SU-DHL-6 (cell line): Measurements from ENCODE around the gene WNT4.

Experiments used
- H2AFZ ChIP-seq: fragments of 200-600 bp; sonication (generic); 2 replicates; pipeline ENCODE4 v1.6.1; 2014; ENCODE audit warnings: low read depth, mild to moderate bottlenecking, moderate library complexity, mixed read lengths, antibody characterized with exemption, low read length; ENCODE audit not compliant: severe bottlenecking
- H3F3A ChIP-seq: fragments of 200-600 bp; shearing (Covaris generic); 2 replicates; pipeline ENCODE4 v1.6.0; 2016; ENCODE audit warnings: antibody characterized with exemption, mild to moderate bottlenecking; ENCODE audit not compliant: insufficient read depth
- H3K27ac ChIP-seq: fragments of 200-600 bp; sonication (generic); 2 replicates; pipeline ENCODE4 v1.5.1; 2016; ENCODE audit warnings: low read depth, mild to moderate bottlenecking, low read length, moderate library complexity, mixed read lengths
- H3K27me3 ChIP-seq: fragments of 200-600 bp; sonication (generic), shearing (Covaris generic); 2 replicates; pipeline ENCODE4 v1.6.0; 2014; ENCODE audit warnings: mild to moderate bottlenecking, low read length
- H3K36me3 ChIP-seq: fragments of 200-600 bp; sonication (generic); 2 replicates; pipeline ENCODE4 v1.6.1; 2014; ENCODE audit warnings: mild to moderate bottlenecking, low read length, mixed read lengths
- H3K4me2 ChIP-seq: fragments of 300-600, 200-600 bp; shearing (Covaris generic), sonication (generic); 2 replicates; pipeline ENCODE4 v1.6.0; 2014; ENCODE audit warnings: low read length, low read depth, mild to moderate bottlenecking; ENCODE audit not compliant: poor library complexity, severe bottlenecking
- H3K4me3 ChIP-seq: fragments of 200-600 bp; sonication (generic); 2 replicates; pipeline ENCODE4 v1.5.1; 2014; ENCODE audit warnings: antibody characterized with exemption, low read length, mild to moderate bottlenecking, mixed read lengths; ENCODE audit not compliant: insufficient read depth, poor library complexity, severe bottlenecking
- H3K79me2 ChIP-seq: fragments of 200-600 bp; sonication (generic); 2 replicates; pipeline ENCODE4 v1.6.1; 2014; ENCODE audit warnings: mild to moderate bottlenecking, low read length, moderate library complexity; ENCODE audit not compliant: insufficient read depth
- H3K9ac ChIP-seq: fragments of 200-600 bp; sonication (generic); 2 replicates; pipeline ENCODE4 v1.7.0; 2014; ENCODE audit warnings: mild to moderate bottlenecking, low read length
- H3K9me2 ChIP-seq: fragments of 200-600 bp; sonication (generic); replicated peaks from 2 replicates; pipeline ENCODE4 v1.6.1; 2014; ENCODE audit warnings: low read length; ENCODE audit not compliant: insufficient read depth
- H3K9me3 ChIP-seq: fragments of 200-600 bp; sonication (generic); 2 replicates; pipeline ENCODE4 v1.6.1; 2014; ENCODE audit warnings: low read length, mixed read lengths; ENCODE audit not compliant: insufficient read depth
- H4K20me1 ChIP-seq: fragments of 200-600 bp; sonication (generic); 2 replicates; pipeline ENCODE4 v1.6.1; 2014; ENCODE audit warnings: low read depth, mild to moderate bottlenecking, antibody characterized with exemption, low read length, moderate library complexity, mixed read lengths
- CTCF ChIP-seq: fragments of 200-600 bp; sonication (generic); IDR thresholded peaks from one replicate; pipeline ENCODE4 v1.5.1; 2017; ENCODE audit warnings: antibody characterized with exemption, mild to moderate bottlenecking, low read length, moderate library complexity; ENCODE audit not compliant: insufficient read depth, poor library complexity, severe bottlenecking
- EZH2phosphoT487 ChIP-seq: fragments of 200-600 bp; sonication (generic), shearing (Covaris generic); conservative IDR thresholded peaks from 2 replicates; pipeline ENCODE4 v1.6.1; 2018; ENCODE audit warnings: mild to moderate bottlenecking, antibody characterized with exemption, low read length, moderate library complexity, mixed read lengths

WNT4 gene

GRCh38 chr1:22078133-22078532 is 64.8 kb downstream of the WNT4 start:
- no peaks in the 10 kb centered on the region for H3K27me3 ChIP-seq
- H3K9me2 ChIP-seq = no peaks in the 10 kb centered on the region
- H3K36me3 ChIP-seq = peaks cover 15% of the 10 kb centered on the region; the same call in 1 of the 2 replicates
- no peak overlapping the region for H3K9ac ChIP-seq
- H3K4me3 ChIP-seq = no peak overlapping the region
- peaks cover 49% of the 10 kb centered on the region for H4K20me1 ChIP-seq
- H2AFZ ChIP-seq = no peak overlapping the region
- H3K9me3 ChIP-seq = no peaks in the 10 kb centered on the region
- H3K27ac ChIP-seq = no peak overlapping the region
- no peaks in the 10 kb centered on the region for H3F3A ChIP-seq
- TF ChIP-seq EZH2phosphoT487 (no peak), CTCF (no peak)
- H3K79me2 ChIP-seq = peaks cover 94% of the 10 kb centered on the region
- H3K4me2 ChIP-seq = no peak overlapping the region

GRCh38 chr1:22077728-22078127 is 65.2 kb downstream of the WNT4 start:
- Histone ChIP-seq H3K9me2 (no peaks in the 10 kb centered on the region), H3K36me3 (peaks cover 15% of the 10 kb centered on the region; the same call in 1 of the 2 replicates), H3K4me3 (no peak overlapping the region)

GRCh38 chr1:22076346-22076745 is 66.6 kb downstream of the WNT4 start:
- H3K79me2 ChIP-seq = peaks cover 97% of the 10 kb centered on the region
- peaks cover 52% of the 10 kb centered on the region for H4K20me1 ChIP-seq
- H3K9me3 ChIP-seq = no peaks in the 10 kb centered on the region
- no peaks in the 10 kb centered on the region for H3F3A ChIP-seq
- no peak overlapping the region for H3K4me3 ChIP-seq
- no peaks in the 10 kb centered on the region for H3K9me2 ChIP-seq
- no peak overlapping the region for H2AFZ ChIP-seq
- no peak for TF ChIP-seq CTCF
- TF ChIP-seq EZH2phosphoT487 = no peak
- peaks cover 9% of the 10 kb centered on the region; the same call in 1 of the 2 replicates for H3K36me3 ChIP-seq
- H3K9ac ChIP-seq = no peak overlapping the region
- no peak overlapping the region for H3K27ac ChIP-seq
- H3K27me3 ChIP-seq = no peaks in the 10 kb centered on the region
- no peak overlapping the region for H3K4me2 ChIP-seq

More at GRCh38 chr1:22077728-22078127, 65.2 kb downstream of the WNT4 start:
- Histone ChIP-seq H3K9me3 (no peaks in the 10 kb centered on the region), H3K27me3 (no peaks in the 10 kb centered on the region), H3K9ac (no peak overlapping the region), H2AFZ (no peak overlapping the region), H4K20me1 (peaks cover 53% of the 10 kb centered on the region), H3K79me2 (peaks cover 96% of the 10 kb centered on the region), H3F3A (no peaks in the 10 kb centered on the region), H3K27ac (no peak overlapping the region), H3K4me2 (no peak overlapping the region)
- TF ChIP-seq EZH2phosphoT487 (no peak), CTCF (no peak)
